Activated CD4-positive, alpha-beta T cell treated with anti-CD3 and anti-CD28 coated beads, Interleukin-2, amount 10 ng/mL, durations not matched to agents 24 days and 14 days (primary cell): ENCODE results near the gene UGT1A7. TPM values are rescaled to one million over a fixed set of nuclear protein-coding genes. Genes with fewer than 3 reads are reported as not detected.
"Not testable (repeated sequence)": the region's sequence is repeated elsewhere in the genome, so short reads cannot be mapped to it uniquely, and the experiment has no call there.

Experiments
- DNase-seq: peaks from one replicate; pipeline ENCODE4 v3.0.0; 2022
- H3K27ac Mint-ChIP-seq: one replicate; pipeline ENCODE4 v1.8.0; 2022; ENCODE audit warnings: mild to moderate bottlenecking, mixed read lengths
- H3K27me3 Mint-ChIP-seq: one replicate; pipeline ENCODE4 v1.8.0; 2022; ENCODE audit warnings: mixed read lengths
- H3K36me3 Mint-ChIP-seq: one replicate; pipeline ENCODE4 v1.8.0; 2022; ENCODE audit warnings: low read depth, mild to moderate bottlenecking, mixed read lengths
- H3K4me1 Mint-ChIP-seq: one replicate; pipeline ENCODE4 v1.8.0; 2021; ENCODE audit warnings: mixed read lengths
- H3K4me3 Mint-ChIP-seq: one replicate; pipeline ENCODE4 v1.8.0; 2022; ENCODE audit warnings: mild to moderate bottlenecking, moderate library complexity, mixed read lengths
- H3K9me3 Mint-ChIP-seq: one replicate; pipeline ENCODE4 v1.8.0; 2021; ENCODE audit warnings: mixed read lengths
- intact Hi-C: fragments of 100-400 bp; cut with micrococcal nuclease; formaldehyde crosslinking; loops from one replicate; pipeline ENCODE4 v1.15.1; 2023
- total RNA-seq: library from RNA; stranded (reverse); gene quantifications from 2 replicates; pipeline ENCODE4 v1.2.3, GENCODE V29; 2022

The UGT1A7 gene
- total RNA-seq, 1 donor from 2014 or later: not detected

DNA sequence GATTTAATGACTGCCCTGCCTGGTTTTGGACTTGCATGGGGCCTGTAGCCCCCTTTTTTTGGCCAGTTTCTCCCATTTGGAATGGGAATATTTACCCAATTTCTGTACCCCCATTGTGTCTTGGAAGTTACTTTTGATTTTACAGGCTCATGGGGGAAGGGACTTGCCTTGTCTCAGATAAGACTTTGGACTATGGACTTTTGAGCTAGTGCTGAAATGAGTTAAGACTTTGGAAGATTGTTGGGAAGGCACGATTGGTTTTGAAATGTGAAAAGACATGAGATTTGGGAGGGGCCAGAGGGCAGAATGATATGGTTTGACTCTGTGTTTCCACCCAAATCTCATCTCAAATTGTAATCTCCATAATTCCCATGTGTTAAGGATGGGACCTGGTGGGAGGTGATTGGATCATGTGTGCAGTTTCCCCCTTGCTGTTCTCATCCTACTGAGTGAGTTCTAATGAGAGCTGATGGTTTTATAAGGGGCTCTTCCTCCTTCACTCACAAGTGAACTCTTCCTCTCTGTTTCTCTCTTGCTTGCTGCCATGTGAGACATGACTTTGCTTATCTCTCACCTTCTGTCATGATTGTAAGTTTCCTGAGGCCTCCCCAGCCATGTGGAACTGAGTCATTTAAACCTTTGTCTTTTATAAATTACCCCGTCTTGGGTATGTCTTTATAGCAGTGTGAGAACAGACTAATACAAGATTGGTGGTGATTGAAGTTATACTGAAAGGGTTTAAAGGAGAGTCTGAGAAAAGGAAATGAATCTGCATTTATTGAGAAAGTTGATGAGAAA is 69.7 kb downstream of the UGT1A7 start:
- H3K27ac Mint-ChIP-seq, intact Hi-C loops, H3K36me3 Mint-ChIP-seq, DNase-seq, H3K4me3 Mint-ChIP-seq, H3K4me1 Mint-ChIP-seq, H3K27me3 Mint-ChIP-seq: not testable (repeated sequence)
- peaks cover 17% of the 10 kb centered on the region for H3K9me3 Mint-ChIP-seq

- no peaks in the 10 kb centered on the region for H3K27me3 Mint-ChIP-seq
- H3K4me3 Mint-ChIP-seq: no peak overlapping the region
- H3K36me3 Mint-ChIP-seq: no peaks in the 10 kb centered on the region
- DNase-seq: no peak
- no peaks in the 10 kb centered on the region for H3K4me1 Mint-ChIP-seq
- H3K9me3 Mint-ChIP-seq: peaks cover 9% of the 10 kb centered on the region
- intact Hi-C loops: no loop called here
- H3K27ac Mint-ChIP-seq: no peak overlapping the region
Measured at GRCh38 chr2:233754872-233755611, 73.3 kb downstream of the UGT1A7 start.

GRCh38 chr2:233756429-233757081 is 74.9 kb downstream of the UGT1A7 start:
- no peak for DNase-seq
- H3K4me3 Mint-ChIP-seq: no peak overlapping the region
- H3K9me3 Mint-ChIP-seq: peaks cover 5% of the 10 kb centered on the region
- no peaks in the 10 kb centered on the region for H3K27me3 Mint-ChIP-seq
- H3K4me1 Mint-ChIP-seq: no peaks in the 10 kb centered on the region
- intact Hi-C loops: no loop called here
- H3K36me3 Mint-ChIP-seq: no peaks in the 10 kb centered on the region
- no peak overlapping the region for H3K27ac Mint-ChIP-seq

- Mint-ChIP-seq H3K4me1 (no peaks in the 10 kb centered on the region), H3K9me3 (no peaks in the 10 kb centered on the region), H3K27me3 (no peaks in the 10 kb centered on the region), H3K27ac (no peak overlapping the region), H3K36me3 (no peaks in the 10 kb centered on the region), H3K4me3 (no peak overlapping the region)
- intact Hi-C loops: no loop called here
- no peak for DNase-seq
Measured at GRCh38 chr2:233758141-233758540, 76.4 kb downstream of the UGT1A7 start.

GRCh38 chr2:233758849-233759248 is 77.1 kb downstream of the UGT1A7 start:
- Mint-ChIP-seq H3K27ac (no peak overlapping the region), H3K9me3 (no peaks in the 10 kb centered on the region), H3K36me3 (no peaks in the 10 kb centered on the region), H3K4me1 (no peaks in the 10 kb centered on the region), H3K27me3 (peaks cover 5% of the 10 kb centered on the region), H3K4me3 (no peak overlapping the region)
- no peak for DNase-seq
- intact Hi-C loops: no loop called here

GRCh38 chr2:233760043-233760442 is 78.3 kb downstream of the UGT1A7 start, which contains the start of gene UGT1A1:
UGT1A1 (plus strand) TSS chr2:233760270; CDS start chr2:233760288, 18 bp downstream.
- H3K36me3 Mint-ChIP-seq: no peaks in the 10 kb centered on the region
- peaks cover 8% of the 10 kb centered on the region for H3K27me3 Mint-ChIP-seq
- intact Hi-C loops: no loop called here
- no peak within 1 kb of the TSS for H3K27ac Mint-ChIP-seq
- no peaks in the 10 kb centered on the region for H3K9me3 Mint-ChIP-seq
- DNase-seq: no peak
- no peak within 1 kb of the TSS for H3K4me3 Mint-ChIP-seq
- H3K4me1 Mint-ChIP-seq: peaks cover 3% of the 10 kb centered on the region

GRCh38 chr2:233761040-233761769 is 79.5 kb downstream of the UGT1A7 start:
- peaks cover 10% of the 10 kb centered on the region for H3K27me3 Mint-ChIP-seq
- intact Hi-C loops: no loop called here
- no peaks in the 10 kb centered on the region for H3K36me3 Mint-ChIP-seq
- no peak for DNase-seq
- H3K27ac Mint-ChIP-seq: no peak overlapping the region
- no peaks in the 10 kb centered on the region for H3K9me3 Mint-ChIP-seq
- no peak overlapping the region for H3K4me3 Mint-ChIP-seq
- peaks cover 3% of the 10 kb centered on the region for H3K4me1 Mint-ChIP-seq

DNA sequence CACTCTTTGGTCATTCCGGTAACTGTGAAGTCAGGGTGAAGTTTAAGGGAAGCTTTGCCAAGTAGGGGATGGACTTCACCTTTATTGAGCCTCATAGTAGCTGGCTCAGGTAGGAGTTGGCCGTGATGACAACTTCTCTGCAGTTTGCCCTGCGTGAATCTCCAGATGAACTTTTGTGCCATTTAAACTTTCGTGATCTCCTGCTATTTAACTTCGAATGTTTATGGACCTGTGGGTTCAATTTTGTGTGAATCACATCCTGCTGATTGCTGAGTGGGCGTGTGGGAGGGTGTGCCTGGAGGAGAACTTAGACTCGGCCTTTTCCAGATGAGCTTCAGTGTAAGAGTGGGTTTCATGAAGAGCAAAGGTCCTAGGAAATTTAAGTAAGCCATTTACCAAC is 82.6 kb downstream of the UGT1A7 start:
- no peaks in the 10 kb centered on the region for H3K9me3 Mint-ChIP-seq
- no peak overlapping the region for H3K27ac Mint-ChIP-seq

GRCh38 chr2:233764761-233765160 is 83.1 kb downstream of the UGT1A7 start:
- Mint-ChIP-seq H3K4me3 (no peak overlapping the region), H3K36me3 (no peaks in the 10 kb centered on the region), H3K9me3 (no peaks in the 10 kb centered on the region), H3K4me1 (peaks cover 3% of the 10 kb centered on the region), H3K27me3 (peaks cover 12% of the 10 kb centered on the region), H3K27ac (no peak overlapping the region)
- intact Hi-C loops: no loop called here
- DNase-seq: no peak

More for the DNA sequence above, 82.6 kb downstream of the UGT1A7 start:
- H3K36me3 Mint-ChIP-seq: no peaks in the 10 kb centered on the region
- no peak overlapping the region for H3K4me3 Mint-ChIP-seq
- intact Hi-C loops: no loop called here
- peaks cover 12% of the 10 kb centered on the region for H3K27me3 Mint-ChIP-seq
- peaks cover 3% of the 10 kb centered on the region for H3K4me1 Mint-ChIP-seq
- no peak for DNase-seq

DNA sequence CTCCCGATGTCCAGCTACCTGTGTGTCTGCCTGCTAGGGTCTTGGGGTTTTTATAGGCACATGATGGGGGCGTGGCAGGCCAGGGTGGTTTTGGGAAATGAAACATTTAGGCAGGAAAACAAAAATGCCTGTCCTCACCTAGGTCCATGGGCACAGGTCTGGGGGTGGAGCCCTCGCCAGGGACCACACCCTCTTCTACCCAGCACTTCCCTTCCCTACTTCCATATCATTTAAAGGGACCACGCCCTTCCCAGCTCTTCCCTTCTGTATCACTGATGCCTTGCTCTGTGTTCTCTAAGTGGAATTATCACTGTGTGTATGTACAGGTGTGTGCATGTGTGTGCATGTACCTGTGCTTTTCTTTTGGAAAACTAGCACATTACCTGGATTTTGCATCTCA is 84.7 kb downstream of the UGT1A7 start:
- Mint-ChIP-seq H3K27ac (no peak overlapping the region), H3K4me3 (no peak overlapping the region), H3K27me3 (peaks cover 12% of the 10 kb centered on the region), H3K9me3 (no peaks in the 10 kb centered on the region), H3K36me3 (no peaks in the 10 kb centered on the region), H3K4me1 (peaks cover 3% of the 10 kb centered on the region)
- DNase-seq: no peak
- intact Hi-C loops: no loop called here

- Mint-ChIP-seq H3K9me3 (no peaks in the 10 kb centered on the region), H3K36me3 (no peaks in the 10 kb centered on the region), H3K4me3 (no peak overlapping the region), H3K27me3 (peaks cover 12% of the 10 kb centered on the region), H3K27ac (no peak overlapping the region), H3K4me1 (peaks cover 3% of the 10 kb centered on the region)
- no peak for DNase-seq
- intact Hi-C loops: no loop called here
Measured at GRCh38 chr2:233768076-233768475, 86.4 kb downstream of the UGT1A7 start.

DNA sequence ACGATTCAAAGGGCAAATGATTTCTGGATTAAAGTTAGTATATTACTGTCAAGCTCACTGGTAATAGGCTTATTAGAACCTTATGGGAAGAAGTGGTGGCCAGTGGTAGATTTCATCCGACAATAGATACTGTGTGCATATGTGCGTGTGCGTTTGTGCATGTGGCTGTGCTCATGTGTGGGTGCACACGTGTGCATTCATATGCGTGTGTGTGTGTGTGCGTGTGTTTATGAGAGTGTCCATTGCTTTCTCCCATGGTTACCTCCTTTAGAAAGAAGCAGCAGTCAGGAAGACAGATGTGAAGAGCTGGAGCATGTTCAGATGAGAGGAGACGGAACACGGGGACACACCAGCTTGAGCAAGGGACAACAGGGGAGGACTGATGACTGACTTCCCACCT is 87.6 kb downstream of the UGT1A7 start:
- H3K36me3 Mint-ChIP-seq: no peaks in the 10 kb centered on the region
- H3K4me1 Mint-ChIP-seq: peaks cover 3% of the 10 kb centered on the region
- H3K27ac Mint-ChIP-seq: no peak overlapping the region
- intact Hi-C loops: no loop called here
- no peak for DNase-seq
- H3K9me3 Mint-ChIP-seq: no peaks in the 10 kb centered on the region
- H3K27me3 Mint-ChIP-seq: peaks cover 7% of the 10 kb centered on the region
- H3K4me3 Mint-ChIP-seq: no peak overlapping the region

- Mint-ChIP-seq H3K36me3 (no peaks in the 10 kb centered on the region), H3K27ac (no peak overlapping the region), H3K9me3 (peaks cover 11% of the 10 kb centered on the region), H3K27me3 (peaks cover 2% of the 10 kb centered on the region), H3K4me3 (no peak overlapping the region), H3K4me1 (no peaks in the 10 kb centered on the region)
- DNase-seq: no peak
- intact Hi-C loops: no loop called here
Measured at GRCh38 chr2:233772153-233772552, 90.5 kb downstream of the UGT1A7 start.
